AG09319 (cell line): ENCODE data around the gene WNT8B.

Source experiments
- DNase-seq: peaks from one replicate; pipeline ENCODE4 v3.0.0-alpha.2; 2010; ENCODE audit warnings: low read depth; ENCODE audit errors: extremely low read depth
- CTCF ChIP-seq: IDR thresholded peaks from 2 replicates; pipeline ENCODE4 v1.5.1; 2011; ENCODE audit warnings: low read depth, mild to moderate bottlenecking, inconsistent platforms, low read length, moderate library complexity

WNT8B gene

GRCh38 chr10:100462709-100463108 lies at the start of gene WNT8B:
TSS of gene WNT8B (plus strand) at chr10:100463009. CDS start at chr10:100463169, 160 bp downstream.
- no peak for TF ChIP-seq CTCF
- DNase-seq, result no peak

GRCh38 chr10:100413173-100413572 lies 49.6 kb upstream of the WNT8B start:
- TF ChIP-seq CTCF, result no peak
- no peak for DNase-seq

- TF ChIP-seq CTCF, result no peak
- no peak for DNase-seq
Measured at GRCh38 chr10:100419911-100420449, 42.8 kb upstream of the WNT8B start.

- no peak for DNase-seq
- TF ChIP-seq CTCF, result no peak
Measured at GRCh38 chr10:100427374-100427773, 35.4 kb upstream of the WNT8B start.

- peak; percentile 75 for DNase-seq
- peak; percentile 99 for TF ChIP-seq CTCF
Measured at GRCh38 chr10:100433253-100434240, 29.3 kb upstream of the WNT8B start.

- DNase-seq, result no peak
- no peak for TF ChIP-seq CTCF
Measured at GRCh38 chr10:100436255-100436654, 26.6 kb upstream of the WNT8B start.

GRCh38 chr10:100438674-100439315 lies 24.0 kb upstream of the WNT8B start:
- TF ChIP-seq CTCF, result no peak
- no peak for DNase-seq
